OCI-LY7 (cell line): ENCODE results near the gene DDX5. TPM values are rescaled to one million over a fixed set of nuclear protein-coding genes. Genes with fewer than 3 reads are reported as not detected.

Source experiments
- BruUV-seq: library from RNA; stranded (reverse); fragments of 400-500 nt; replicated peaks from 2 replicates; lab custom pipeline; 2021; lab: Mats Ljungman, UMichigan
- CTCF ChIA-PET: fragments of 300-600 bp; sonication (Branson Sonifier 250); formaldehyde crosslinking; loops from one replicate; lab custom pipeline; 2022; ENCODE audit warnings: antibody characterized with exemption; ENCODE audit not compliant: unreplicated experiment; lab: Charles Lee
- POLR2A ChIA-PET: fragments of 300-600 bp; sonication (Branson Sonifier 250); formaldehyde crosslinking; loops from one replicate; lab custom pipeline; 2022; ENCODE audit warnings: antibody characterized with exemption; lab: Charles Lee
- DNase-seq: peaks from one replicate; pipeline ENCODE4 v3.0.0-alpha.2; 2015; ENCODE audit warnings: low spot score
- H2AFZ ChIP-seq: fragments of 200-600 bp; sonication (generic), shearing (Covaris generic); 2 replicates; pipeline ENCODE4 v1.6.1; 2014; ENCODE audit warnings: mild to moderate bottlenecking, antibody characterized with exemption, low read length, moderate library complexity
- H3K27ac ChIP-seq: fragments of 200-600 bp; sonication (generic); 2 replicates; pipeline ENCODE4 v1.5.1; 2014; ENCODE audit warnings: mixed run types, low read depth, mild to moderate bottlenecking, moderate library complexity, low read length, inconsistent platforms; ENCODE audit not compliant: poor library complexity, severe bottlenecking
- H3K36me3 ChIP-seq: fragments of 200-600 bp; sonication (generic); 2 replicates; pipeline ENCODE4 v1.6.1; 2014; ENCODE audit warnings: mild to moderate bottlenecking, antibody characterized with exemption, low read length, moderate library complexity, mixed read lengths; ENCODE audit not compliant: insufficient read depth
- H3K4me1 ChIP-seq: fragments of 200-600 bp; sonication (generic); 2 replicates; pipeline ENCODE4 v1.5.1; 2014; ENCODE audit warnings: mild to moderate bottlenecking, low read length; ENCODE audit not compliant: insufficient read depth, poor library complexity, severe bottlenecking
- H3K4me2 ChIP-seq: fragments of 200-600 bp; sonication (generic); 2 replicates; pipeline ENCODE4 v1.6.1; 2014; ENCODE audit warnings: mild to moderate bottlenecking, low read length
- H3K4me3 ChIP-seq: fragments of 200-600 bp; sonication (generic); 2 replicates; pipeline ENCODE4 v1.5.1; 2014; ENCODE audit warnings: mild to moderate bottlenecking, low read depth, low read length; ENCODE audit not compliant: poor library complexity, severe bottlenecking
- H3K79me2 ChIP-seq: fragments of 200-600 bp; sonication (generic); 2 replicates; pipeline ENCODE4 v1.6.1; 2016; ENCODE audit warnings: low read depth, mild to moderate bottlenecking, low read length, moderate library complexity, mixed read lengths; ENCODE audit not compliant: insufficient read depth
- H3K9me2 ChIP-seq: fragments of 200-600 bp; sonication (generic); 2 replicates; pipeline ENCODE4 v1.6.1; 2016; ENCODE audit warnings: mild to moderate bottlenecking, low read length, mixed read lengths; ENCODE audit not compliant: insufficient read depth
- H3K9me3 ChIP-seq: fragments of 200-600 bp; sonication (generic); 2 replicates; pipeline ENCODE4 v1.6.1; 2014; ENCODE audit warnings: mild to moderate bottlenecking, mixed run types, low read length, mixed read lengths
- H4K20me1 ChIP-seq: fragments of 200-600 bp; sonication (generic); 2 replicates; pipeline ENCODE4 v1.6.1; 2014; ENCODE audit warnings: mild to moderate bottlenecking, antibody characterized with exemption, low read length, moderate library complexity, mixed read lengths; ENCODE audit not compliant: insufficient read depth
- CTCF ChIP-seq: fragments of 200-600 bp; sonication (generic); conservative IDR thresholded peaks from 2 replicates; pipeline ENCODE4 v1.5.1; 2014; ENCODE audit warnings: mild to moderate bottlenecking, antibody characterized with exemption, low read length, moderate library complexity, mixed read lengths
- EZH2phosphoT487 ChIP-seq: fragments of 200-600 bp; sonication (generic); IDR thresholded peaks from 2 replicates; pipeline ENCODE4 v1.6.1; 2018; ENCODE audit warnings: low read depth, borderline replicate concordance, mild to moderate bottlenecking, mixed run types, antibody characterized with exemption, low read length, moderate library complexity, mixed read lengths
- intact Hi-C: fragments of 100-400 bp; cut with micrococcal nuclease; formaldehyde crosslinking; loops from one replicate; pipeline ENCODE4 v1.10.0; 2022; ENCODE audit not compliant: unreplicated experiment
- total RNA-seq, 2 experiments: library from RNA; depleted of rRNA in 1 of 2; stranded (reverse); fragments of >200 nt in 1 of 2; shearing (Covaris generic) in 1 of 2; gene quantifications; 2 replicates each; pipeline ENCODE4 v1.2.3, GENCODE V29; 2014 to 2022

DDX5 gene
- total RNA-seq, 2 experiments from 2014 or later = 362 to 815 TPM

DNA sequence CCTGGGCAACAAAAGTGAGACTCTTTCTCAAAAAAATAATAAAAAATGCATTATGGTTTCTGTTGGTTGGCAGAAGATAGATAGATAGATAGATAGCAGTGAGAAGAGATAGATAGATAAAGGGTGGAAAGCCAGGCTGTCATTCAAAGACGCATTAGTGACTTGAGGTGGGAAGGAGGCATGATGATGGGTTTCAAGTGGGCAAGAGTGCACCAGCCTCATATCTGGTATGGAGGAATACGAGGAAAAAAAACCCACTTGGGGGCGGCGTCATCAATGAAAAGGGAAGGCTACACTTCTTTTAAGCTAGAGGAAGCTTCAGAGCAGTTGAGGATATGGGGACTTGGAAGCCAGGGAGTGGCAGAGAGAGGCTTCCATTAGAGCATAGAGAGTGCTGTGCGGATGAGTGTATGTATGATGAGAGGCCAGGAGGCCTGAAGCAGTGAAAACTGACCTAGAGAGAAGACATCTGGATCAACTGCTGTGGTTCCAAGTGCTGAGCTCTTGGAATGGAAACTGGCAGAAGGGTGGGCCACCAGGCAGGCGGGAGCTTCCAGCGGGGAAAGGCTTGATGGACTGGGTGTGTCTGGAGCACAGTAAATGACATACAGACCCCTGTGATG is 32.5 kb upstream of the DDX5 start:
- Histone ChIP-seq H3K27ac (no peak overlapping the region), H3K4me2 (no peak overlapping the region), H4K20me1 (no peaks in the 10 kb centered on the region), H3K79me2 (no peaks in the 10 kb centered on the region), H2AFZ (no peak overlapping the region), H3K36me3 (peaks cover 84% of the 10 kb centered on the region), H3K4me3 (no peak overlapping the region), H3K9me3 (no peaks in the 10 kb centered on the region), H3K9me2 (no peaks in the 10 kb centered on the region), H3K4me1 (no peaks in the 10 kb centered on the region)
- CTCF ChIA-PET = no interaction called here
- intact Hi-C loops = loop anchor here (5.0 kb wide), 1 partner anchor 109 kb away; no protein-coding TSS in a partner anchor
- no peak for DNase-seq
- no TSS peak for BruUV-seq
- TF ChIP-seq CTCF (no peak), EZH2phosphoT487 (no peak)
- POLR2A ChIA-PET = interaction anchor here (1.0 kb wide), 1 partner anchor 23 kb away, joined by 3 read pairs; no protein-coding TSS in a partner anchor

- H3K79me2 ChIP-seq = no peaks in the 10 kb centered on the region
- peaks cover 90% of the 10 kb centered on the region for H3K36me3 ChIP-seq
- H3K4me3 ChIP-seq = no peak overlapping the region
- DNase-seq = no peak
- no peaks in the 10 kb centered on the region for H3K4me1 ChIP-seq
- no TSS peak for BruUV-seq
- no peaks in the 10 kb centered on the region for H3K9me3 ChIP-seq
- no peak overlapping the region for H2AFZ ChIP-seq
- no peaks in the 10 kb centered on the region for H4K20me1 ChIP-seq
- no peak for TF ChIP-seq CTCF
- no peak for TF ChIP-seq EZH2phosphoT487
- no peaks in the 10 kb centered on the region for H3K9me2 ChIP-seq
- no peak overlapping the region for H3K4me2 ChIP-seq
- CTCF ChIA-PET = no interaction called here
- H3K27ac ChIP-seq = no peak overlapping the region
- POLR2A ChIA-PET = interaction anchor here (0.6 kb wide), 1 partner anchor 46 kb away, joined by 5 read pairs; no protein-coding TSS in a partner anchor
- intact Hi-C loops = loop anchor here (5.0 kb wide), 1 partner anchor 110 kb away; no protein-coding TSS in a partner anchor
These were observed 31.4 kb upstream of the DDX5 start for GRCh38 chr17:64537488-64537887.

GRCh38 chr17:64536913-64537312 is 30.8 kb upstream of the DDX5 start:
- H3K27ac ChIP-seq = no peak overlapping the region
- POLR2A ChIA-PET = interaction anchor here (0.6 kb wide), 1 partner anchor 47 kb away, joined by 5 read pairs; no protein-coding TSS in a partner anchor
- CTCF ChIA-PET = no interaction called here
- no peaks in the 10 kb centered on the region for H3K9me2 ChIP-seq
- BruUV-seq = no TSS peak
- H3K4me3 ChIP-seq = no peak overlapping the region
- H3K4me2 ChIP-seq = no peak overlapping the region
- H2AFZ ChIP-seq = no peak overlapping the region
- intact Hi-C loops = loop anchor here (5.0 kb wide), 1 partner anchor 110 kb away; no protein-coding TSS in a partner anchor
- no peak for DNase-seq
- TF ChIP-seq CTCF (no peak), EZH2phosphoT487 (no peak)
- no peaks in the 10 kb centered on the region for H3K4me1 ChIP-seq
- no peaks in the 10 kb centered on the region for H3K9me3 ChIP-seq
- no peaks in the 10 kb centered on the region for H3K79me2 ChIP-seq
- no peaks in the 10 kb centered on the region for H4K20me1 ChIP-seq
- peaks cover 90% of the 10 kb centered on the region for H3K36me3 ChIP-seq
